HL-60/S4 (cell line): ENCODE data around the gene ITGA1.
"Not testable (repeated sequence)": the region's sequence is repeated elsewhere in the genome, so short reads cannot be mapped to it uniquely, and the experiment has no call there.

Experiments used
- in situ Hi-C: fragments of 300-500 bp; cut with MboI; formaldehyde crosslinking; loops from 2 replicates; pipeline ENCODE4 v1.14.3; 2022; ENCODE audit warnings: low sequenced_read_pairs

The ITGA1 gene

GRCh38 chr5:52800394-52801213 lies 12.9 kb downstream of the ITGA1 start:
- in situ Hi-C loops, result no loop called here

GRCh38 chr5:52801329-52801728 lies 13.6 kb downstream of the ITGA1 start:
- in situ Hi-C loops, result no loop called here

- in situ Hi-C loops, result no loop called here
These were observed 14.7 kb downstream of the ITGA1 start for GRCh38 chr5:52802272-52802973.

GRCh38 chr5:52802974-52803336 lies 15.2 kb downstream of the ITGA1 start:
- in situ Hi-C loops, result no loop called here

- in situ Hi-C loops, result no loop called here
These were observed 16.7 kb downstream of the ITGA1 start for GRCh38 chr5:52804387-52804791.

GRCh38 chr5:52804981-52805380 lies 17.3 kb downstream of the ITGA1 start:
- in situ Hi-C loops, result no loop called here

GRCh38 chr5:52805615-52806014 lies 17.9 kb downstream of the ITGA1 start:
- in situ Hi-C loops, result no loop called here

- in situ Hi-C loops, result no loop called here
These were observed 19.3 kb downstream of the ITGA1 start for GRCh38 chr5:52807037-52807436.

- in situ Hi-C loops, result no loop called here
These were observed 20.0 kb downstream of the ITGA1 start for GRCh38 chr5:52807723-52808122.

GRCh38 chr5:52808316-52808901 lies 20.7 kb downstream of the ITGA1 start:
- in situ Hi-C loops, result no loop called here

- in situ Hi-C loops, result no loop called here
These were observed 22.2 kb downstream of the ITGA1 start for GRCh38 chr5:52809884-52810283.

GRCh38 chr5:52810426-52810825 lies 22.7 kb downstream of the ITGA1 start:
- in situ Hi-C loops, result no loop called here

- in situ Hi-C loops, result no loop called here
These were observed 23.5 kb downstream of the ITGA1 start for GRCh38 chr5:52811067-52811749.

GRCh38 chr5:52814352-52815148 lies 26.8 kb downstream of the ITGA1 start:
- in situ Hi-C loops, result no loop called here

- in situ Hi-C loops, result no loop called here
These were observed 30.1 kb downstream of the ITGA1 start for GRCh38 chr5:52817818-52818217.

- in situ Hi-C loops, result no loop called here
These were observed 30.6 kb downstream of the ITGA1 start for GRCh38 chr5:52818360-52818759.

GRCh38 chr5:52818807-52819206 lies 31.1 kb downstream of the ITGA1 start:
- in situ Hi-C loops, result not testable (repeated sequence)

- in situ Hi-C loops, result no loop called here
These were observed 34.2 kb downstream of the ITGA1 start for GRCh38 chr5:52821901-52822300.

- in situ Hi-C loops, result no loop called here
These were observed 34.7 kb downstream of the ITGA1 start for GRCh38 chr5:52822437-52822836.

GRCh38 chr5:52824827-52825226 lies 37.1 kb downstream of the ITGA1 start:
- in situ Hi-C loops, result no loop called here

- in situ Hi-C loops, result no loop called here
These were observed 38.1 kb downstream of the ITGA1 start for GRCh38 chr5:52825826-52826225.
